Uterus (tissue), 2 donors: ENCODE results near the gene MED31.

Experiments
- CTCF ChIP-seq, 4 experiments: fragments of 200-600 bp in 2 of 4; fragments of 450-650 bp in 2 of 4; sonication (generic) in 2 of 4; IDR thresholded peaks; one replicate each; pipeline ENCODE4 v1.5.1; 2016 to 2019; ENCODE audit warnings: antibody characterized with exemption in 4 of 4, mild to moderate bottlenecking in 2 of 4, moderate library complexity in 1 of 4
- POLR2A ChIP-seq, 2 donors: fragments of 450-650 bp; IDR thresholded peaks; one replicate each; pipeline ENCODE4 v1.6.1; 2016; ENCODE audit warnings: antibody characterized with exemption in 2 of 2, mild to moderate bottlenecking in 1 of 2, moderate library complexity in 1 of 2

- TF ChIP-seq CTCF (IDR thresholded peaks at IDR 0.05) (no peak), POLR2A (IDR thresholded peaks at IDR 0.05) (no peak)
Observed at GRCh38 chr17:6671431-6671830, 20.0 kb upstream of the MED31 start.
